ENCODE measurements around the gene MYO9A.

Gene MYO9A

DNA sequence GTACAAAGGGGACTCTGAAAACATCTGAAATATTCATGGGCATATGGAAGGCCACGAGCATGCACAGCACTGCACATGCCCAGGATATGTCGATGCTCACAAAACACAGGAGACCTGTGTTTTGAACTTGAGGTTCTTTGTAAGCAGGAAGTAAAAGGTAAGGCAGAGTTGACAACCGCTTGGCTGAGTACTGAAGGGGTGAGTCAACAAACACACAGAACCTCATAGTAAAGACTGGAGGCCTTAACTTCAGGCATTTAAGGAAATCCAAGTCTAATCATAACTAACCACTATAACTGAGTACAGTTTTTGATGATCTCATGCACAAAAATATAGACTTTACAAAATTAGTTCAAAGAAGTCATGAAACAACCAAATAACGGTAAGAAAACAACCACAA is 80.6 kb downstream of the MYO9A start:
- TF ChIP-seq, protein P1, sequence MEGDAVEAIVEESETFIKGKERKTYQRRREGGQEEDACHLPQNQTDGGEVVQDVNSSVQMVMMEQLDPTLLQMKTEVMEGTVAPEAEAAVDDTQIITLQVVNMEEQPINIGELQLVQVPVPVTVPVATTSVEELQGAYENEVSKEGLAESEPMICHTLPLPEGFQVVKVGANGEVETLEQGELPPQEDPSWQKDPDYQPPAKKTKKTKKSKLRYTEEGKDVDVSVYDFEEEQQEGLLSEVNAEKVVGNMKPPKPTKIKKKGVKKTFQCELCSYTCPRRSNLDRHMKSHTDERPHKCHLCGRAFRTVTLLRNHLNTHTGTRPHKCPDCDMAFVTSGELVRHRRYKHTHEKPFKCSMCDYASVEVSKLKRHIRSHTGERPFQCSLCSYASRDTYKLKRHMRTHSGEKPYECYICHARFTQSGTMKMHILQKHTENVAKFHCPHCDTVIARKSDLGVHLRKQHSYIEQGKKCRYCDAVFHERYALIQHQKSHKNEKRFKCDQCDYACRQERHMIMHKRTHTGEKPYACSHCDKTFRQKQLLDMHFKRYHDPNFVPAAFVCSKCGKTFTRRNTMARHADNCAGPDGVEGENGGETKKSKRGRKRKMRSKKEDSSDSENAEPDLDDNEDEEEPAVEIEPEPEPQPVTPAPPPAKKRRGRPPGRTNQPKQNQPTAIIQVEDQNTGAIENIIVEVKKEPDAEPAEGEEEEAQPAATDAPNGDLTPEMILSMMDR (IDR thresholded peaks at IDR 0.05; ENCODE audit: low read depth, low read length), result no peak
- DNase-seq (ENCODE audit: low read depth, low spot score), result peak; percentile 13
- H3K4me3 ChIP-seq (ENCODE audit: low read depth, low read length), result no peak overlapping the region
- in situ Hi-C loops (cut with HindIII; ENCODE audit: low sequenced_read_pairs), result no loop called here

DNA sequence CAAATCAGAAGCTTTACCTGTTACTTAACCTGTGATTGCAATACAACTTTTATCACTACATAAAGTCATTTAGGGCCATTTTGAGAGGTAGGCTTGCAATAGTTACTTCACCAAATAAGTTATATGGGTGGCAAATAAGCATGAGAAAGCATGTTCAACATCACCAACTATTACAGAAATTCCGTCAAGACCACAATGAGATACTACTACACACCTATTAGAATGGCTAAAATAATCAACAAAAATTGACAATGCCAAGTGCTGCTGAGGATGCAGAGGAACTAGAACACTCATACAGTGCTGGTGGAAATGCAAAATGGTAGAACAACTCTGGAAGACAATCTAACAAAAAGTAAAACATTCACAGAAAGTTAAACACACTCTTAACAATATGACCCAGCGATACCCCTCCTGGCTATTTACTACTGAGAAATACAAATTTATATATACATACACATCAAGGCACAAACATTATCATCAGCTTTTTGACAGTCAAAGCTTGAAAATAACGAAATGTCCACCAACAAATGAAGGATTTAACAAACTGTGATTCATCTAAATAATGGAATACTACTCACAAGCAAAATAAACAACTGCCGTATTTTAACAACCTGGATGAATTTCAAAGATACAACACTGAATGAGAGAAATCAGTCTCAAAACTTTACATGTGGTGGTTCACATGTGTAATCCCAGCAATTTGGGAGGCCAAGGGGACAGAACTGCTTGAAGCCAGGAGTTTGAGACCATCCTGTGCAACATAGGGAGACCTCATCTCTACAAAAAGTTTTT is 82.9 kb downstream of the MYO9A start:
- no peak overlapping the region for H3K4me3 ChIP-seq (ENCODE audit: low read depth, low read length)
- in situ Hi-C loops (cut with HindIII; ENCODE audit: low sequenced_read_pairs), result no loop called here
- DNase-seq (ENCODE audit: low read depth, low spot score), result no peak
- TF ChIP-seq, protein P1 (IDR thresholded peaks at IDR 0.05; ENCODE audit: low read depth, low read length), result no peak

DNA sequence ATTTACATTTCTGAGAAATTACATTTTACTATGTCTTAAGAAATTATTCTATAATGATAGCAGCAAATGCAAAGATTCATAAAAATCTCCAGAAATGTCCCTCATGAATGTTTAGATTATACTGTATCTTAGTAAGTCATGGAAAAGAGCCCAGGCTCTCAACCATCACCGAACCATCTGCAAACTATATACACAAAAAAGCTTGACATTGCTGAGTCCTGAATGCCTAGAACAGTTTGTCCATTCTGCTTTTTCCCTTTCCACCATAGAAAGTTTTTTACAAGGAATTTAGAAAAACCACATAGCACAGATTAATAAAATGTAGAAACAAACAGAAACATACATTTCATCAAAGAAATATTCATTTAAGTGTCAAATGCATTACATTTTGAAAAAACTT is 83.6 kb downstream of the MYO9A start:
- DNase-seq (ENCODE audit: low read depth, low spot score), result no peak
- TF ChIP-seq, protein P1 (IDR thresholded peaks at IDR 0.05; ENCODE audit: low read depth, low read length), result no peak
- in situ Hi-C loops (cut with HindIII; ENCODE audit: low sequenced_read_pairs), result no loop called here
- no peak overlapping the region for H3K4me3 ChIP-seq (ENCODE audit: low read depth, low read length)

DNA sequence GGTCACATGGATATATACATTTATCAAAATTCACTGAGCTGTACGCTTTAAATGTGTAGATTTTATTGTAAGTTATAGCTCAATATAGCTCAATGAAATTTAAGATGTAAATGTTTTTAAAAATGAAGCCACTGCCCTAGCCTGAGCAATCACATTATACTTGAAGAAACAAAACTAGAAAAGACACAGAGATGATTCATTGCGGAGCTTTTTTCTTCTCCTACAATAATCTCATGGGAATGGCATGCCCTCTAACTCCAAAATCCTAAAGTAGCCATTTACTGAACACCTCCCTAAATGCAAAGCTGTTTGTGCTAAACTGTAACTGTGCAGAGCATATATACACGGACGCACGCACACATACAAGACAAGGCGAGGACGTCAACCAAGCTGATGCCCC is 84.2 kb downstream of the MYO9A start:
- no peak overlapping the region for H3K4me3 ChIP-seq (ENCODE audit: low read depth, low read length)
- DNase-seq (ENCODE audit: low read depth, low spot score), result peak; percentile 22
- in situ Hi-C loops (cut with HindIII; ENCODE audit: low sequenced_read_pairs), result no loop called here
- TF ChIP-seq, protein P1 (IDR thresholded peaks at IDR 0.05; ENCODE audit: low read depth, low read length), result no peak

DNA sequence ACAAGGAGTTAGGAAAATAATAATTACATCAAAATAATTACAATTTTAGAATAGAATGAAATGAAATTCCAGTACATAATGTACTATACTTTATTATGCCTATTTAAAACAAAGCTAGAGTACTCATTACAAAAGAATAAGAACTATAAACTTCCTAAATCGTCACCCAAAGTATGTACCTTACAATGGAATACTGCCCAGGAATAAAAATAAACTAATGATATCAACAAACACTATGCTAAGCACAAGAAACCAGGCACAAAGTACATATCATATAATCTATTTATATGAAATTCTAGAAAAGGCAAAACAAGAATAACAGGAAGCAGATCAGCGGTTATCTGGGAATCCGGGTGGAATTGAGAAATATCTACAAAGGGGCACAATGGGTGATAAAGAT is 84.7 kb downstream of the MYO9A start:
- no peak overlapping the region for H3K4me3 ChIP-seq (ENCODE audit: low read depth, low read length)
- in situ Hi-C loops (cut with HindIII; ENCODE audit: low sequenced_read_pairs), result no loop called here
- no peak for DNase-seq (ENCODE audit: low read depth, low spot score)
- TF ChIP-seq, protein P1 (IDR thresholded peaks at IDR 0.05; ENCODE audit: low read depth, low read length), result no peak

DNA sequence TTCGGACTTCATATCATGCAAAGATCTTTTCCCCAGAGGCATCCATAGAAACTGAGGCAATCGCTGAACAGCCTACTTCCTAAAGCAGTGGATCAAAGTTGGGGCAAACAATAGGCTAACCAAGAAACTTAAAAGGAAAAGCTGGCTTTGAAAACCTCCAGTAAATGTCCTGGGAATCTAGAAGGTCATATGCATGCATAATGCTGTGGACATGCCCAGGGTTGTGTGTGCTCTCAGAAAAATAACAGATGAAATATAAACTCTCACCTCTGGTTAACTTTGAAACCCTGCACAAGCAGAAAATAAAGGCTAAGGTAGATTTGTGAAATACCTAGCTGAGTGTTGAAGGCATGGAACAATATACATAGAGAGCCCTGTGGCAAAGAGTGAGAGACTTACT is 96.3 kb downstream of the MYO9A start:
- DNase-seq (ENCODE audit: low read depth, low spot score), result no peak
- TF ChIP-seq, protein P1 (IDR thresholded peaks at IDR 0.05; ENCODE audit: low read depth, low read length), result no peak
- in situ Hi-C loops (cut with HindIII; ENCODE audit: low sequenced_read_pairs), result no loop called here
- no peak overlapping the region for H3K4me3 ChIP-seq (ENCODE audit: low read depth, low read length)
